ENCODE measurements around the gene NEK5. TPM values are rescaled to one million over a fixed set of nuclear protein-coding genes. Genes with fewer than 3 reads are reported as not detected.

NEK5 gene
- polyA plus RNA-seq, 1 donor (not counting 4 experiments of a cell fraction or from before 2014, with no cell fraction given), result 0.21 TPM

DNA sequence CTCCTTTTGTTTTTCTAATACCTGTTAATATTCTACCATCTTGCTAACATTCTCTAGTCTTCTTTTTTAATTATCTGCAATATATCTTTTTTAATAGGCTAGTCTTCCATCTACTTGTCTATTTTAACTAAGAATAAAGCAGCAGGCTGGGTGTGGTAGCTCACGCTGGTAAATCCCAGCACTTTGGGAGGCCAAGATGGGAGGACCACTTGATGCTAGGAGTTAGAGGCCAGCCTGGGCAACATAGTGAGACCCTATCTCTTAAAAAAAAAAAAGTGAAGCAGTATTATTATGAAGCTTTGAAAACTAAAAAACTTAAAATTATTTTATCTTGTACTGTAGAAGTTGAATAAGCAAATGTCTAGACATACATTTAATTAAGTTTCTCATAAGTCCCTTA, 101.0 kb downstream of the NEK5 start:
- Histone ChIP-seq H3K9ac (ENCODE audit: control insufficient read depth, extremely low read depth, insufficient read depth, low read length) (no peak overlapping the region), H3K79me2 (ENCODE audit: control insufficient read depth, insufficient read depth, low read length) (peaks cover 5% of the 10 kb centered on the region), H3K36me3 (ENCODE audit: control insufficient read depth in 2 of 2, extremely low read depth in 1 of 2, insufficient read depth in 2 of 2, low read length in 2 of 2) (peaks cover 0 to 15% of the 10 kb centered on the region in 2 experiments), H3K9me1 (ENCODE audit: control insufficient read depth, extremely low read depth, insufficient read depth, low read length) (no peaks in the 10 kb centered on the region), H4K20me1 (ENCODE audit: control insufficient read depth, extremely low read depth, insufficient read depth, low read length) (no peaks in the 10 kb centered on the region), H3K4me3 (ENCODE audit: control insufficient read depth in 2 of 3, extremely low read depth in 1 of 3, insufficient read depth in 2 of 3, low read depth in 1 of 3, low read length in 3 of 3) (no peak overlapping the region), H3K4me1 (ENCODE audit: control insufficient read depth, extremely low read depth, insufficient read depth, low read length) (peaks cover 6% of the 10 kb centered on the region), H3K27ac (ENCODE audit: control insufficient read depth, insufficient read depth, low read length) (no peak overlapping the region), H2AFZ (ENCODE audit: control insufficient read depth, low read length) (no peak overlapping the region), H3K9me3 (ENCODE audit: control insufficient read depth, low read depth, low read length) (no peaks in the 10 kb centered on the region), H3K4me2 (ENCODE audit: control insufficient read depth, extremely low read depth, insufficient read depth, low read depth, low read length) (no peak overlapping the region), H3K27me3 (ENCODE audit: control insufficient read depth, extremely low read depth, insufficient read depth, low read length) (no peaks in the 10 kb centered on the region)
- TF ChIP-seq CTCF (optimal IDR thresholded peaks at IDR 0.05 in 1 of 3, IDR thresholded peaks at IDR 0.05 in 1 of 3, conservative IDR thresholded peaks at IDR 0.05 in 1 of 3; ENCODE audit: extremely low read depth in 1 of 3, insufficient read depth in 2 of 3, low read length in 3 of 3) (no peak), EZH2 (IDR thresholded peaks at IDR 0.05; ENCODE audit: low read length) (no peak)
- FAIRE-seq (no peak), DNase-seq (ENCODE audit: low read depth, low spot score) (no peak)
- dilution Hi-C loops (cut with MboI; ENCODE audit: extremely low pct_ligation_motif_present, low sequenced_read_pairs), result no loop called here

DNA sequence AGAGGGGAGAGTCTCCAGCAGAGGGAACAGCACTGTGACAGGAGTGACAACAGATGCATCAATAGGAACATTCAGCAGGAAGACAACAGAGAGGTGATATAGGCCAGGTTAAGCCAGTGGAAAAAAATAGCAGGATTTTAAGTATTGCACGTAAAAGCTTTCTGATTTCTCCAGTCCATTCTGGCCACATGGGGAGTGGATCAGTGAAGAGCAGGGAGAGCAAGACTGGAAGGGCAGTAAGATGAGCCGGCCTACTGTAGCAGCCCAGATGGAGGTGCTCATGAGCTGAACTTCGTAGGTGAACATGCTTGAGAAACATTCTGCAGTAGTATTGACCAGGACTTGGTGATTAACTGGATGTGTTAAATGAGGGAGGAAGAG, 102.6 kb downstream of the NEK5 start:
- TF ChIP-seq EZH2 (IDR thresholded peaks at IDR 0.05; ENCODE audit: low read length) (no peak), CTCF (optimal IDR thresholded peaks at IDR 0.05 in 1 of 3, IDR thresholded peaks at IDR 0.05 in 1 of 3, conservative IDR thresholded peaks at IDR 0.05 in 1 of 3; ENCODE audit: extremely low read depth in 1 of 3, insufficient read depth in 2 of 3, low read length in 3 of 3) (peak in 2 of 3 experiments; percentile 21 to 33)
- Histone ChIP-seq H4K20me1 (ENCODE audit: control insufficient read depth, extremely low read depth, insufficient read depth, low read length) (no peaks in the 10 kb centered on the region), H3K9ac (ENCODE audit: control insufficient read depth, extremely low read depth, insufficient read depth, low read length) (no peak overlapping the region), H3K4me2 (ENCODE audit: control insufficient read depth, extremely low read depth, insufficient read depth, low read depth, low read length) (no peak overlapping the region), H3K9me1 (ENCODE audit: control insufficient read depth, extremely low read depth, insufficient read depth, low read length) (no peaks in the 10 kb centered on the region), H3K27me3 (ENCODE audit: control insufficient read depth, extremely low read depth, insufficient read depth, low read length) (no peaks in the 10 kb centered on the region), H3K36me3 (ENCODE audit: control insufficient read depth in 2 of 2, extremely low read depth in 1 of 2, insufficient read depth in 2 of 2, low read length in 2 of 2) (peaks cover 5 to 15% of the 10 kb centered on the region in 2 experiments), H3K4me1 (ENCODE audit: control insufficient read depth, extremely low read depth, insufficient read depth, low read length) (peaks cover 6% of the 10 kb centered on the region), H3K9me3 (ENCODE audit: control insufficient read depth, low read depth, low read length) (no peaks in the 10 kb centered on the region), H2AFZ (ENCODE audit: control insufficient read depth, low read length) (no peak overlapping the region), H3K4me3 (ENCODE audit: control insufficient read depth in 2 of 3, extremely low read depth in 1 of 3, insufficient read depth in 2 of 3, low read depth in 1 of 3, low read length in 3 of 3) (no peak overlapping the region), H3K27ac (ENCODE audit: control insufficient read depth, insufficient read depth, low read length) (no peak overlapping the region), H3K79me2 (ENCODE audit: control insufficient read depth, insufficient read depth, low read length) (peaks cover 5% of the 10 kb centered on the region)
- no peak for DNase-seq (ENCODE audit: low read depth, low spot score)
- dilution Hi-C loops (cut with MboI; ENCODE audit: extremely low pct_ligation_motif_present, low sequenced_read_pairs), result no loop called here
- FAIRE-seq, result no peak
